Tibial nerve (tissue), 4 donors: ENCODE results near the gene MYB. TPM values are rescaled to one million over a fixed set of nuclear protein-coding genes. Genes with fewer than 3 reads are reported as not detected.

Source experiments
- DNase-seq, 2 donors: peaks; one replicate each; pipeline ENCODE4 v3.0.0-alpha.2; 2019; ENCODE audit warnings: low spot score in 2 of 2
- H3K27ac ChIP-seq, 4 donors: fragments of 200-600 bp; sonication (generic) in 3 of 4; one replicate each; pipeline ENCODE4 v1.5.1; 2017 to 2019; ENCODE audit warnings: mild to moderate bottlenecking in 1 of 4
- H3K27me3 ChIP-seq, 2 donors: fragments of 200-600 bp; sonication (generic) in 1 of 2; one replicate each; pipeline versions ENCODE4 v1.5.1 to v1.6.0; 2017 to 2019
- H3K36me3 ChIP-seq, 3 donors: fragments of 200-600 bp; sonication (generic); one replicate each; pipeline ENCODE4 v1.5.1; 2018 to 2019
- H3K4me1 ChIP-seq, 4 donors: fragments of 200-600 bp; sonication (generic) in 3 of 4; one replicate each; pipeline ENCODE4 v1.5.1; 2017 to 2019
- H3K4me3 ChIP-seq, 4 donors: fragments of 200-600 bp; sonication (generic) in 3 of 4; one replicate each; pipeline ENCODE4 v1.5.1; 2017 to 2019; ENCODE audit warnings: mild to moderate bottlenecking in 1 of 4, moderate library complexity in 1 of 4
- H3K9me3 ChIP-seq, 4 donors: fragments of 200-600 bp; sonication (generic) in 3 of 4; one replicate each; pipeline ENCODE4 v1.5.1; 2017 to 2019
- EP300 ChIP-seq, 2 donors: sonication (generic); formaldehyde crosslinking; IDR thresholded peaks; one replicate each; pipeline ENCODE4 v1.6.1; 2017; ENCODE audit warnings: antibody characterized with exemption in 2 of 2, mild to moderate bottlenecking in 1 of 2
- POLR2A ChIP-seq, 2 donors: fragments of 450-650 bp; IDR thresholded peaks; one replicate each; pipeline ENCODE4 v1.6.1; 2017; ENCODE audit warnings: antibody characterized with exemption in 2 of 2, mild to moderate bottlenecking in 2 of 2, moderate library complexity in 2 of 2
- WGBS, 2 donors: methylation state at CpG; one replicate each; pipeline ENCODE4 v1.1.5; 2018; 5-methylcytosine and 5-hydroxymethylcytosine counted together
- total RNA-seq, 4 donors: library from RNA; depleted of rRNA; stranded (reverse); fragments of >200 nt; gene quantifications; one replicate each; pipeline ENCODE4 v1.1.0, GENCODE V29; 2016
- TF ChIP-seq, protein P1 (sequence below), 5 experiments: fragments of 200-600 bp in 3 of 5; fragments of 450-650 bp in 2 of 5; sonication (generic) in 3 of 5; IDR thresholded peaks; one replicate each; pipeline ENCODE4 v1.5.1; 2016 to 2019; ENCODE audit warnings: antibody characterized with exemption in 5 of 5, mild to moderate bottlenecking in 3 of 5, moderate library complexity in 2 of 5

The MYB gene
- total RNA-seq, 4 donors from 2014 or later = 0.63 to 1.2 (median 0.83) TPM

DNA sequence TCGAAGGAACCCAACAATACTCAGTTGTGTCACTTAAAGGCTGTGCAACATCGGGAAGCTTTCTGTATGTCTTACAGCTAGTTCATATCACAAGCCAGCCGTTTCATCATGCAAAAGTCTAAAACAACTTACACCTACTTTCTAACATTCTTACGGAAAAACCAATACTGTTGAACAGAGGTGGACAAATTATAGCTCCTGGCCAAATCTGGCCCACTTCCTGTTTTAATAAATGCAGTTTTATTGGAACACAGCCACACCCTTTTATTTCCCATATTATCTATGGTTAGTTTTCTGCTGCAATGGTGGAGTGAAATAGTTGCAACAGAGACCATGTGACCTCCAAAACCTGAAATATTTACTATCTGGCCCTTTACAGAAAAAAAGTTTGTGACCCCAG, 46.6 kb downstream of the MYB start:
- no peak overlapping the region for H3K4me3 ChIP-seq
- no peak overlapping the region for H3K27ac ChIP-seq
- TF ChIP-seq, protein P1, sequence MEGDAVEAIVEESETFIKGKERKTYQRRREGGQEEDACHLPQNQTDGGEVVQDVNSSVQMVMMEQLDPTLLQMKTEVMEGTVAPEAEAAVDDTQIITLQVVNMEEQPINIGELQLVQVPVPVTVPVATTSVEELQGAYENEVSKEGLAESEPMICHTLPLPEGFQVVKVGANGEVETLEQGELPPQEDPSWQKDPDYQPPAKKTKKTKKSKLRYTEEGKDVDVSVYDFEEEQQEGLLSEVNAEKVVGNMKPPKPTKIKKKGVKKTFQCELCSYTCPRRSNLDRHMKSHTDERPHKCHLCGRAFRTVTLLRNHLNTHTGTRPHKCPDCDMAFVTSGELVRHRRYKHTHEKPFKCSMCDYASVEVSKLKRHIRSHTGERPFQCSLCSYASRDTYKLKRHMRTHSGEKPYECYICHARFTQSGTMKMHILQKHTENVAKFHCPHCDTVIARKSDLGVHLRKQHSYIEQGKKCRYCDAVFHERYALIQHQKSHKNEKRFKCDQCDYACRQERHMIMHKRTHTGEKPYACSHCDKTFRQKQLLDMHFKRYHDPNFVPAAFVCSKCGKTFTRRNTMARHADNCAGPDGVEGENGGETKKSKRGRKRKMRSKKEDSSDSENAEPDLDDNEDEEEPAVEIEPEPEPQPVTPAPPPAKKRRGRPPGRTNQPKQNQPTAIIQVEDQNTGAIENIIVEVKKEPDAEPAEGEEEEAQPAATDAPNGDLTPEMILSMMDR (IDR thresholded peaks at IDR 0.05) = no peak
- TF ChIP-seq POLR2A (IDR thresholded peaks at IDR 0.05) = no peak
- H3K27me3 ChIP-seq = no peaks in the 10 kb centered on the region
- H3K9me3 ChIP-seq = no peaks in the 10 kb centered on the region
- WGBS, 2 donors = 91 to 94% methylated on average over 4 of the region's 4 CpGs
- DNase-seq = no peak
- H3K4me1 ChIP-seq = no peaks in the 10 kb centered on the region
- H3K36me3 ChIP-seq = no peaks in the 10 kb centered on the region

GRCh38 chr6:135228486-135228885, 47.4 kb downstream of the MYB start:
- H3K4me1 ChIP-seq = no peaks in the 10 kb centered on the region
- no peaks in the 10 kb centered on the region for H3K9me3 ChIP-seq
- no peak for DNase-seq
- H3K27ac ChIP-seq = no peak overlapping the region
- H3K4me3 ChIP-seq = no peak overlapping the region
- TF ChIP-seq EP300 (IDR thresholded peaks at IDR 0.05) = no peak
- TF ChIP-seq, protein P1 (IDR thresholded peaks at IDR 0.05) = no peak
- no peak for TF ChIP-seq POLR2A (IDR thresholded peaks at IDR 0.05)
- 96 to 98% methylated on average over 6 of the region's 6 CpGs for WGBS, 2 donors
- no peaks in the 10 kb centered on the region for H3K36me3 ChIP-seq
- H3K27me3 ChIP-seq = no peaks in the 10 kb centered on the region

GRCh38 chr6:135229996-135230395, 48.9 kb downstream of the MYB start:
- Histone ChIP-seq H3K27ac (no peak overlapping the region), H3K4me3 (no peak overlapping the region), H3K9me3 (no peaks in the 10 kb centered on the region), H3K36me3 (no peaks in the 10 kb centered on the region), H3K27me3 (no peaks in the 10 kb centered on the region), H3K4me1 (no peaks in the 10 kb centered on the region)
- no peak for DNase-seq
- no peak for TF ChIP-seq POLR2A (IDR thresholded peaks at IDR 0.05)
- TF ChIP-seq, protein P1 (IDR thresholded peaks at IDR 0.05) = no peak
- TF ChIP-seq EP300 (IDR thresholded peaks at IDR 0.05) = no peak
- WGBS, 2 donors = 84% methylated on average over 2 of the region's 2 CpGs

- no peak overlapping the region for H3K4me3 ChIP-seq
- no peaks in the 10 kb centered on the region for H3K4me1 ChIP-seq
- TF ChIP-seq EP300 (IDR thresholded peaks at IDR 0.05) (no peak), POLR2A (IDR thresholded peaks at IDR 0.05) (no peak)
- TF ChIP-seq, protein P1 (IDR thresholded peaks at IDR 0.05) = no peak
- H3K36me3 ChIP-seq = no peaks in the 10 kb centered on the region
- DNase-seq = no peak
- no peaks in the 10 kb centered on the region for H3K9me3 ChIP-seq
- WGBS, 2 donors = 69 to 75% methylated on average over 3 of the region's 3 CpGs
- no peak overlapping the region for H3K27ac ChIP-seq
- H3K27me3 ChIP-seq = no peaks in the 10 kb centered on the region
Observed at GRCh38 chr6:135230711-135231468, 49.8 kb downstream of the MYB start.

GRCh38 chr6:135231469-135231844, 50.3 kb downstream of the MYB start:
- H3K36me3 ChIP-seq = no peaks in the 10 kb centered on the region
- 96 to 100% methylated on average over 1 of the region's 1 CpG for WGBS, 2 donors
- no peak overlapping the region for H3K27ac ChIP-seq
- no peaks in the 10 kb centered on the region for H3K27me3 ChIP-seq
- TF ChIP-seq POLR2A (IDR thresholded peaks at IDR 0.05) = no peak
- no peak for TF ChIP-seq EP300 (IDR thresholded peaks at IDR 0.05)
- TF ChIP-seq, protein P1 (IDR thresholded peaks at IDR 0.05) = no peak
- no peak for DNase-seq
- H3K9me3 ChIP-seq = no peaks in the 10 kb centered on the region
- no peak overlapping the region for H3K4me3 ChIP-seq
- H3K4me1 ChIP-seq = no peaks in the 10 kb centered on the region
